Activated CD8-positive, alpha-beta memory T cell treated with anti-CD3 and anti-CD28 coated beads, Interleukin-2, amount 50 U/mL, for 1 hour (primary cell): ENCODE data around the gene RASA1.

Source experiments
- DNase-seq: peaks from one replicate; pipeline ENCODE4 v3.0.0-alpha.2; 2020; ENCODE audit errors: extremely low read depth

Gene RASA1

GRCh38 chr5:87403899-87404298, 136.2 kb downstream of the RASA1 start:
- DNase-seq: no peak

DNA sequence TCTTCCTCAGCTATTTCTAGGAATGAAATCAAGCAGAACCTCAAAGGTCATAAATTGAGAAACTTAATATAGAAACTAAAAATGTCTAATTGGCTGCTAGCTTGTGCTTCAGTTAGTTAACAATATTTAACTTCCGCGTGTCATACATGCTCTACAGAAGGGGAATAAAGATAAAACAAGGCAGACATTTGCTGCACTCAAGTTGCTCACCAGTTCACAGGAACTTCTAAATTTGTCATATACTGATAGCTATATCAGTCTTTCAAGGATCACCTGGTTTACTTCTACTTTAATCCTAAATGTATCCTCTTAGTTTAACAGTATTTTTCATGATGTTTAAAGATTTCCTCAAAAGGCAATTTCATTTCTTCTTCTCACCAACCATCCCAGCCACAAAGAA, 136.7 kb downstream of the RASA1 start:
- DNase-seq: no peak

GRCh38 chr5:87405472-87406155, 137.9 kb downstream of the RASA1 start:
- no peak for DNase-seq

- no peak for DNase-seq
Measured at GRCh38 chr5:87408204-87408603, 140.5 kb downstream of the RASA1 start.

GRCh38 chr5:87410931-87411330, 143.2 kb downstream of the RASA1 start:
- no peak for DNase-seq

DNA sequence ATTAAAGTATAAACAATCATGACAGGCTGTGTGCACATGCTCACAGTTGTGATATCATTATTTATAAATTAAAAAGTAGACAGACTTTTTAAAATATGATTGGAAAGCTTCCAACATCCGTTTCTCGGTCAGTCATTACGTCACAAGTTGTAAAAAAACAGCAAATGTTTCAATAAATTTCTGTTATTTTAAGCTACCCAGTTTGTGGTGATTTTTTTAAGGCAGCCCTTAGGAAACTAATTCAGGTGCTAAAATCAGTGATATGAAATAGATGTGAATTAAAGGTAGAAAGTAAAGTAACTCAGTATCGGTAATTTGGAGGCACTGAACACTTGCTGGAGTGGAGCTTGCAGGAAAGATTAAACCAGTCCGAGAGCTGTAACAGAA, 143.9 kb downstream of the RASA1 start:
- no peak for DNase-seq

DNA sequence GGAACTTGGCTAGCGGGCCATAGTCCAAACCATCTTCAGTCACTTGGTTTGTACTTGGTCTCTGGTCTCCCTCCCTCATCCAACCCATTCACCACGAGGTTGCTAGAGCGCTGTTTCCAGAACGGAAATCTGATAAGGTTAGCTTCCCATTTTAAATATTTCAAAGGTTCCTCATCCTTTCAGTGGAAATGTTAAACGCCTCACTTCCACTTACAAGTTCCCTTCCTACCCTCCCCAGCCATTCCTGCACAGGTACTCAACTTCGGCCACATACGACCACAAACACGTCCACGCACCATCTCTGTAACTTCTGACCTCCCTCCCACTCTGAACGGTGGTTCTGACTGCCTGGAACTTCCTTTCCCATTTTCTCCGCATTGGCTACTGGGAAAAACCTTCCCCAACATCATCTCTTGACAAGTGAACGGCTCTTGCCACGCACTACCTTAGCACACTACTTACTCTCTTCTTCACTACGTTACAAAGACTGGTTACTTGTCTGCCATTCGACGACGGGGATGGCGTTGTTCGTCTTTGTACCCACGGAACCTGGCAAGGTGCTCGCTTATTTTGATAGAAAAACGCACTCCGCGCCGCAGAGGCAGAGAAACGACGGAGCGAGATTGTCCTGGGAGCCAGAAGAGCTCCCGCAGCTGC, 144.4 kb downstream of the RASA1 start:
- no peak for DNase-seq

GRCh38 chr5:87412630-87413342, 145.1 kb downstream of the RASA1 start, which contains the start of gene CCNH:
CCNH (minus strand) TSS chr5:87412930; CDS start chr5:87412794, 136 bp downstream.
- peak; percentile 88 for DNase-seq

GRCh38 chr5:87413343-87413645, 145.6 kb downstream of the RASA1 start:
- no peak for DNase-seq

DNA sequence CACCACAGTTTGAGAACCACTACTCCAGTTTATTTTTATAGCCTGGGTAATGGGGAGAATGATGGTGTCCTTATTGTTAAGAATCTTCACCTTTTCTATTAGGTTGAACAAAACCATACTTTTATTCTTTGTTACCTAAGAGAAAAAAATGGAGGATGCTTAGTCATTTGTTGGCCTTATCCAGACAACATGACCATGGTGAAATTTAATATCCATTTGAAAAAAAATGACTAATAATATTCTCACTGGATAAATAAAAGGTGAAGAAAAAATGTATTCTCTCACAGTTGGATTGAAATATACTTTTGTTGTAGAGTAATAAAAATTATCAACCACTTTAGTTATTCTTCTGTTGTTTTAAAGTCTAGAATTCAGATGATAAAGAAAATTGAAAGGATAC, 150.8 kb downstream of the RASA1 start:
- DNase-seq: no peak

- no peak for DNase-seq
Measured at GRCh38 chr5:87421307-87421706, 153.6 kb downstream of the RASA1 start.

DNA sequence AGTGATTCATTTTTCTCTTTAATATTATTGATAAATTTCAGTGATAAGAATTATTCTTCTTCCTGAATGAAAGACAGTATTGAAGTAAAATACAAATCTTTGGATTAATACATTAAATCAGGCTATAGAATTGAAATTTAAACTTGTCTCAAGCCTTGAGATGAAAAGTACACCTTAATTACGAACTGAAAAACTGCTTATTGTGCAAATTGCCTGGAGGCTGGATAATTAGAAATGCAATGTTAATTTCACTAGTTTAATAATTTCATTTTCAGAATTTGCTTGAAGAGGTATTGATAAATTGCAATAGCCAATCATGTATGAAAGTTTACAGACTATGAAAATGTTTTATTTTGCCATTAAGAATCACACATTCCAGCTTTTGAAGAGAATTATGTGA, 156.1 kb downstream of the RASA1 start:
- no peak for DNase-seq

DNA sequence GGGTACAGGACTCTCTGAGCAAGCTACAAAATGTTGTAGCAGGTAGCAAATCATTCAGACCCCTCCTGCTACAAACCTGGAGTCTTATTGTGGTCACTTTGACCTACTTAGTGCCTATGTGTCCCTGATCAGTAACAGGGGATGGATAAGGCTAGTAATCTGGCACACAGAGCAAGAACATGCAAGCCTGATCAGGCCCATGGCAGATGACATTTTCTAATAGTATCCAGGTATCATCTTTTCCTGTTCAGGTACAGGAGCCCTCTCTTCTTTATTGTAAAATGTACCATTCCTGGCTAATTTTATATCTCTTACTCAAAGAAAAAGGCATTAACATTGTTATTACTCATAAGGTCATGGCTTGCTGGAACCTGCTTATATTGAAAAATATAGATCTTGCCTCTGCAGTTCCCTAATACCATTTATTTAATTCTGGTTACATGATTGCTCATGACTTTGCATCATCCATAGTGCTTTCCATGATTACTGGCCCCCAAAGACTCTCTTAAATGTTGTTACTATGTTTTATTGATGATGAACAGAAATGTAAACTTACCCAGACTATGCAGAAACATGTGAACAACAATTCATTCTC, 163.3 kb downstream of the RASA1 start:
- DNase-seq: no peak

- DNase-seq: no peak
Measured at GRCh38 chr5:87432460-87432859, 164.8 kb downstream of the RASA1 start.

DNA sequence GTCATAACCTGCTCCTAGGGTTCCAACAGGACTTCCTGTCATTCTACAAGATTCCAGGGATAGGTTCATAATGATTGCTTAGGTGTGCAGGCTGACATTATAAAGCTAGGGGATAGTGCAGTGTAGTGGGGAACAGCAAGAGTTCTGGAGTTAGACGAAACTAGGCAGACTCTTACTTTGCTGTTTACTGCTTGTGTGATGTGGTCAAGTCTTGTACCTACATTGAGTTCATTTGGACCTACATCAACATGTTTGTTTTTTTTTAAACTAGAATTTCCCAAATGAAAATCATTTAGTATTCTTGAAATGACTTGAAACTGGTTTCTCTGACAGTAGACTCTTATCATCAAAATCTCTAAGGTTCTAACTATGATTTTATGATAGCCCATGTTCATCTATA, 166.3 kb downstream of the RASA1 start:
- DNase-seq: no peak

- no peak for DNase-seq
Measured at GRCh38 chr5:87434461-87434860, 166.8 kb downstream of the RASA1 start.

GRCh38 chr5:87435144-87435694, 167.5 kb downstream of the RASA1 start:
- no peak for DNase-seq

DNA sequence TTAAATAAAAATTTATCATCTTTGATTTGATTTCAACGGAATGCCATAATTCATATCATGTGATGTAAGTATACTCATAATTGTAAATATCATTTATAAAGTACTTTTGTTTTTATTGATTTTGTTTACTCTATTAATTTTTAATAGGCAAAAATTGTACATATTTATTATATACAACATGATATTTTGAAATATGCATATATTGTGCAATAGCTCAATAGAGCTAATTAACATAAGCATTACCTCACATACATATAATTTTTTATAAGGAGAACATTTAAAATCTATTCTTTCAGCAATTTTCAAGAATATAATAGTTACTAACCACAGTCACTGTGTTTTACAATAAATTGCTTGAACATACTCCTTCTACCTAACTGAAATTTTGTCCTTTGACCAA, 170.0 kb downstream of the RASA1 start:
- no peak for DNase-seq

DNA sequence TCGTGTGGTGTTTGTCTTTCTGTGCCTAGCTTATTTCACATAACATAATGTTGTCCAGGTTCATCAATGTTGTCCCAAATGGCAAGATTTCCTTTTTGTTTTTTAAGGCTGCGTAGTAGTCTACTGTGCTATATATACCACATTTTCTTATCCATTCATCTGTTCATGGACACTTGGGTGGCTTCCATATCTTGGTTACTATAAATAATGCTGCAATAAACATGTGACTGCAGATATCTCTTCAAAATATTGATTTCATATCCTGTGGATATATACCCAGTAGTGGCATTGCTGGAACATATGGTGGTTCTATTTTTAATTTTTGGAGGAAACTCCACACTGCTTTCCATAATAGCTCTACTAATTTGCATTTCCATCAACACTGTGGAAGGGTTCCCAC, 170.5 kb downstream of the RASA1 start:
- DNase-seq: no peak
